ENCODE results near the gene ARNT2.
A peak's percentile ranks its signal among the peaks of the same experiment; 100 is the strongest.

The ARNT2 gene

GRCh38 chr15:80404057-80404760 is at the start of gene ARNT2:
Gene ARNT2, plus strand, starts transcription at chr15:80404382. Its CDS starts 134 bp downstream, at chr15:80404516.
- no peak within 1 kb of the TSS for H3K4me3 ChIP-seq (ENCODE audit: low read depth, low read length)
- TF ChIP-seq MYC (IDR thresholded peaks at IDR 0.05; ENCODE audit: low read depth, low read length) (no peak), MAX (IDR thresholded peaks at IDR 0.05; ENCODE audit: low read depth, low read length) (no peak), POLR2A (IDR thresholded peaks at IDR 0.05; ENCODE audit: extremely low read depth, insufficient read length) (no peak), CTCF (IDR thresholded peaks at IDR 0.05; ENCODE audit: low read depth, low read length) (no peak)
- no peak for DNase-seq (ENCODE audit: low read depth)

GRCh38 chr15:80367094-80367493 is 37.1 kb upstream of the ARNT2 start:
- peak; percentile 62 for DNase-seq (ENCODE audit: low read depth)

GRCh38 chr15:80367661-80368060 is 36.5 kb upstream of the ARNT2 start:
- no peak overlapping the region for H3K4me3 ChIP-seq (ENCODE audit: low read depth, low read length)
- DNase-seq (ENCODE audit: low read depth), result no peak
- TF ChIP-seq MYC (IDR thresholded peaks at IDR 0.05; ENCODE audit: low read depth, low read length), result no peak
- no peak for TF ChIP-seq POLR2A (IDR thresholded peaks at IDR 0.05; ENCODE audit: extremely low read depth, insufficient read length)
- no peak for TF ChIP-seq MAX (IDR thresholded peaks at IDR 0.05; ENCODE audit: low read depth, low read length)
- no peak for TF ChIP-seq CTCF (IDR thresholded peaks at IDR 0.05; ENCODE audit: low read depth, low read length)

More at GRCh38 chr15:80367094-80367493, 37.1 kb upstream of the ARNT2 start:
- no peak overlapping the region for H3K4me3 ChIP-seq (ENCODE audit: low read depth, low read length)
- peak; percentile 67 for TF ChIP-seq MAX (IDR thresholded peaks at IDR 0.05; ENCODE audit: low read depth, low read length)
- TF ChIP-seq MYC (IDR thresholded peaks at IDR 0.05; ENCODE audit: low read depth, low read length), result no peak

GRCh38 chr15:80371924-80372323 is 32.3 kb upstream of the ARNT2 start:
- no peak for DNase-seq (ENCODE audit: low read depth)
- no peak overlapping the region for H3K4me3 ChIP-seq (ENCODE audit: low read depth, low read length)
- TF ChIP-seq MYC (IDR thresholded peaks at IDR 0.05; ENCODE audit: low read depth, low read length), result no peak
- TF ChIP-seq MAX (IDR thresholded peaks at IDR 0.05; ENCODE audit: low read depth, low read length), result no peak
- no peak for TF ChIP-seq POLR2A (IDR thresholded peaks at IDR 0.05; ENCODE audit: extremely low read depth, insufficient read length)
- TF ChIP-seq CTCF (IDR thresholded peaks at IDR 0.05; ENCODE audit: low read depth, low read length), result no peak

GRCh38 chr15:80374441-80374840 is 29.7 kb upstream of the ARNT2 start:
- H3K4me3 ChIP-seq (ENCODE audit: low read depth, low read length), result no peak overlapping the region
- no peak for DNase-seq (ENCODE audit: low read depth)
- TF ChIP-seq MYC (IDR thresholded peaks at IDR 0.05; ENCODE audit: low read depth, low read length), result no peak
- TF ChIP-seq MAX (IDR thresholded peaks at IDR 0.05; ENCODE audit: low read depth, low read length), result no peak
- TF ChIP-seq CTCF (IDR thresholded peaks at IDR 0.05; ENCODE audit: low read depth, low read length), result no peak
- TF ChIP-seq POLR2A (IDR thresholded peaks at IDR 0.05; ENCODE audit: extremely low read depth, insufficient read length), result no peak

Data from NB4 (cell line).